Epithelial cell of proximal tubule (primary cell): Measurements from ENCODE around the gene NYAP2. TPM values are rescaled to one million over a fixed set of nuclear protein-coding genes. Genes with fewer than 3 reads are reported as not detected.

Experiments used
- DNase-seq: peaks from one replicate; pipeline ENCODE4 v3.0.0-alpha.2; 2011; ENCODE audit warnings: low read depth
- H3K4me3 ChIP-seq: 2 replicates; pipeline ENCODE4 v1.5.1; 2011; ENCODE audit warnings: low read depth, mild to moderate bottlenecking, low read length
- total RNA-seq: library from RNA; depleted of rRNA; stranded (reverse); fragments of >200 nt; gene quantifications from 2 replicates; pipeline ENCODE4 v1.2.3, GENCODE V29; 2015
- TF ChIP-seq, protein P1 (sequence below): conservative IDR thresholded peaks from 2 replicates; pipeline ENCODE4 v1.5.1; 2012; ENCODE audit warnings: low read depth, mild to moderate bottlenecking, low read length

NYAP2 gene
- total RNA-seq, 1 donor from 2014 or later = not detected

- no peak for DNase-seq
- TF ChIP-seq, protein P1, sequence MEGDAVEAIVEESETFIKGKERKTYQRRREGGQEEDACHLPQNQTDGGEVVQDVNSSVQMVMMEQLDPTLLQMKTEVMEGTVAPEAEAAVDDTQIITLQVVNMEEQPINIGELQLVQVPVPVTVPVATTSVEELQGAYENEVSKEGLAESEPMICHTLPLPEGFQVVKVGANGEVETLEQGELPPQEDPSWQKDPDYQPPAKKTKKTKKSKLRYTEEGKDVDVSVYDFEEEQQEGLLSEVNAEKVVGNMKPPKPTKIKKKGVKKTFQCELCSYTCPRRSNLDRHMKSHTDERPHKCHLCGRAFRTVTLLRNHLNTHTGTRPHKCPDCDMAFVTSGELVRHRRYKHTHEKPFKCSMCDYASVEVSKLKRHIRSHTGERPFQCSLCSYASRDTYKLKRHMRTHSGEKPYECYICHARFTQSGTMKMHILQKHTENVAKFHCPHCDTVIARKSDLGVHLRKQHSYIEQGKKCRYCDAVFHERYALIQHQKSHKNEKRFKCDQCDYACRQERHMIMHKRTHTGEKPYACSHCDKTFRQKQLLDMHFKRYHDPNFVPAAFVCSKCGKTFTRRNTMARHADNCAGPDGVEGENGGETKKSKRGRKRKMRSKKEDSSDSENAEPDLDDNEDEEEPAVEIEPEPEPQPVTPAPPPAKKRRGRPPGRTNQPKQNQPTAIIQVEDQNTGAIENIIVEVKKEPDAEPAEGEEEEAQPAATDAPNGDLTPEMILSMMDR = no peak
- H3K4me3 ChIP-seq = no peak overlapping the region
These were observed 237.7 kb downstream of the NYAP2 start for GRCh38 chr2:225637259-225637658.

DNA sequence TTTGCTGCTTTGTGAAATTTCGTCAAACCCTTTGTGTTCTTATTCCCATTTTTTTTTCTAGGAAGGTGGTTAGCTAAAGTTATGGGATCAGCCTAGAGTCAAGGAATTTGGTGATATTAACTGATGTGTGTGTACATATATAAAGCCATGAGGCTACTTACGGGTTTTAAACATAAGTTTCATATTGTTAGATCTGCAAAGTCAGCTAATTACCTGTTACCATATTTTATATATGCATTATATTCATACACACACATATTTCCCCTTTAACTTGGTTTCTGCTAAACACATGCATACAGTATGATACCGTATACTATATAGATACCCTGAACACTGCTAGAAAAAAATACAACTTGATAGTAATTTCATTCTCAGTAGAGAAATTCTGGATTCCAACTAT, 241.0 kb downstream of the NYAP2 start:
- DNase-seq = no peak
- no peak overlapping the region for H3K4me3 ChIP-seq
- TF ChIP-seq, protein P1 = no peak

DNA sequence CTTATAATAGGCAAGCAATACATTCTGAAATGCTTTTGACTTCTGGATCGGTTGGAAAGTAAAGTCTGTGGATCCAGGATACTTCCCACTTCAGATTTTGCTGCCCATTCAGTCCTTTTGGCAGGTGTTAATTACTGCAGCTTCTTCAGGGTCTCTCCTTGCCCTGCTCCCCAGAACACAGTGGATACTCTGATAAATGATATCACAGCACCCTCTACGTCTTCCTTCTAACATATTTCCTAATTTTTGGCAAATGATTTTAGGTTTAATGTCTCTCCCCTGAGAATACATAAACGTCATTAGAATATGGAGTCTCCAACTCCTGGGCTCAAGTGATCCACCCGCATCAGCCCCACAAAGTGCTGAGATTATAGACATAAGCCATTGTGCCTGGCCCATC, 249.8 kb downstream of the NYAP2 start:
- TF ChIP-seq, protein P1 = no peak
- DNase-seq = no peak
- H3K4me3 ChIP-seq = no peak overlapping the region

GRCh38 chr2:225650041-225650440, 250.5 kb downstream of the NYAP2 start:
- no peak overlapping the region for H3K4me3 ChIP-seq
- DNase-seq = no peak
- TF ChIP-seq, protein P1 = no peak

DNA sequence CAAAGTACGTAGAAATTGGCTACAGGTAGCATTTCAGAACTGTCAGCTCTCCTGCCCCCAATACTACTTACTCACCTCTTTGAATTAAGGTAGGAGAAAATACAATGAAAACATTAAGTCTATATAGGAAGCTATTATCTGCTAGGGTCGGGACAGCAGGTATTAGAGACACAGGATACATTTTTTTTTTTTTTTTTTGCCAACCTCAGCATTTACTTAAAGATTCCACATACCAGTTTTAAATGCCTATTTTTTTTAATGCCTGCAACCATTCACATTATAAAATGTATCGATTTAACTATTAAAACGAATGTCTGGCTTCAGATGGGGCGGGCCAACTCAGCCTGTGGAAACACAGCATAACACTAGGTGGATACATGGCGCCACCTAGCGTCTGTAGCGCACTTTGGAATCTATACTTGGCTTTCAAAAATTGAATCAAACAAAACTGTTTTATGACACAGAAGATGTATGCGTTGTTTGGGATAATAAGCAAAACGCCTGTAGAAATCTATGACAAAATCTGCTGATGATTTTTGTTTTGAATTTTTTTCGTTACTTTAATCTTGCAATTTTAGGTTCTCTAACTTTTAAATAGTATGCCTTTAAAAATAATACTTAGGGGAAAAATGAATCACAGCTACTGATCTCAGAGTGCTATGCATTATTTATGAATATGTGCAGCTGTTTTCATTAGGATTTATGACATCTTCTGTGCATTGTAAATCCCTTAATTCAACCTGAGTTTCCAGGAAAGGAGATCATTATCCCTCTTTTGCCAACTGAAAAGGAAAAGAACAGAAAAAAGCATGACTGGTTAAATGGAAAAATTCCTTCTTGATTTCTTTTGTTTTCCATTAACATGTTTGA, 261.0 kb downstream of the NYAP2 start:
- DNase-seq = no peak
- TF ChIP-seq, protein P1 = peak; percentile 95
- no peak overlapping the region for H3K4me3 ChIP-seq

- H3K4me3 ChIP-seq = no peak overlapping the region
- DNase-seq = no peak
- TF ChIP-seq, protein P1 = no peak
These were observed 262.6 kb downstream of the NYAP2 start for GRCh38 chr2:225662101-225662500.

- no peak for DNase-seq
- no peak overlapping the region for H3K4me3 ChIP-seq
- TF ChIP-seq, protein P1 = no peak
These were observed 267.9 kb downstream of the NYAP2 start for GRCh38 chr2:225667445-225667844.
